Sigmoid colon (tissue), 4 donors: Measurements from ENCODE around the gene DHDH.

Source experiments
- EP300 ChIP-seq, 4 donors: sonication (generic); formaldehyde crosslinking; IDR thresholded peaks; one replicate each; pipeline ENCODE4 v1.6.1; 2017; ENCODE audit warnings: antibody characterized with exemption in 4 of 4
- POLR2AphosphoS5 ChIP-seq, 4 donors: sonication (generic); formaldehyde crosslinking; IDR thresholded peaks; one replicate each; pipeline ENCODE4 v1.6.1; 2017; ENCODE audit warnings: antibody characterized with exemption in 4 of 4

- TF ChIP-seq POLR2AphosphoS5 (IDR thresholded peaks at IDR 0.05), result no peak
- no peak for TF ChIP-seq EP300 (IDR thresholded peaks at IDR 0.05)
Observed at GRCh38 chr19:48992581-48993174, 59.2 kb downstream of the DHDH start.
